GM18499 (cell line): ENCODE data around the gene LUM.
"Not testable (repeated sequence)": the region's sequence is repeated elsewhere in the genome, so short reads cannot be mapped to it uniquely, and the experiment has no call there.

Experiments
- ATAC-seq: cut with Tn5 transposase; IDR thresholded peaks from one replicate; pipeline ENCODE4 v1.9.1; 2021; ENCODE audit warnings: moderate number of reproducible peaks; ENCODE audit not compliant: insufficient read depth, unreplicated experiment

The LUM gene

GRCh38 chr12:91110311-91110924 is 876 bp downstream of the LUM start:
- no peak for ATAC-seq

DNA sequence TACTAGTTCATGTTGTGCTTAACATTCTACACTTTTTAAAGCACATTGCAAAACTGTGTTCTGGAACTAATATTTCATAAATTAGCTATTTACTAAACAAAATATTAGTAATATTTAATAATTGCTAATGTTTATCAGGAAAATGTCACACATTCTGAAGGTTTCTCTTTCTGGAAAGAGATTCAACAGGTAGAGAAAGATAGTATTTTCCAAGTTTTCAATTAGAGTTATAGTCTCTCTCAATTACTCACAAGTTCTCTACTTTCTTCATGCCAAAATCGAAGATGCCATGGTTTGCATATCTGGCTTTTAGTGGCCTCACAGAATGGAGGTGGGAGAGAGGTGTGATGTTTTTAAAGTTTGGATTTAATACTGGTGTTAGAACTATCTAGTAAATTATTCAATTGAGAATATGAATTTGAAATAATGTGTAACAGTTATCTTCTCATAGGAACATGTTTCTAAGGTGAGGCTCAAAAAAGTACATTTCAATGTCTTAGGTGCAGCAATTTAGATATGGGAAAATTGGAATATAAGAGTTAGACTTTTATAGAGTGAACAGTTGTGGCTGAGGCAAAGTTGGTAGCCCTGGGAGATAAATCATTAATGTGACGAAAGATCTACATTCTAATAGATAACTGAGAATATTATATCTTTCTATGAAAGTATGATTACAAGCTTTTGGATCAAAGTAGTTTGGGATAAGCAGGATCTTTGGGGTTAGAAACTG is 1.5 kb downstream of the LUM start:
- no peak for ATAC-seq

GRCh38 chr12:91109148-91109564 is 2.1 kb downstream of the LUM start:
- ATAC-seq: peak; percentile 72

GRCh38 chr12:91108196-91108755 is 3.0 kb downstream of the LUM start:
- no peak for ATAC-seq

DNA sequence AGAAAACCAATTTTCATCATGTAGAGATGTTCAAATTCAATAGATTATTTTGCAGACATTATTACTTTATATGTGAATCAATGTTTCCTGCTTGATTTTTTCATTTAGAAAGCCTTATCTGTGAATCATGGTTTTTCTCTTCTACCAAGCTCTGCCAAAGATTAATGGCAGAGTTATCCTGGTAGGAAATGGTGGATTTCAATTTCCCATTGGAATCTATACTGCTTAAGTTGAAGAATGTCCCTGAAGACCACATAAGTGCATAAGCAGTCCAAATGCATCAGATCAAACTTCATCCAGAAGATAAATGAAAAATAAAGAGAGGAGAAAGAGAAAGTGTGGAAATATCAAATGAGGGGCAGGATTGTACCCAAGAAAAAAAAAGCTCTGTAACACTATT is 5.0 kb downstream of the LUM start:
- ATAC-seq: no peak

GRCh38 chr12:91105807-91106206 is 5.5 kb downstream of the LUM start:
- no peak for ATAC-seq

- no peak for ATAC-seq
These were observed 6.4 kb downstream of the LUM start for GRCh38 chr12:91104812-91105466.

- no peak for ATAC-seq
These were observed 7.7 kb downstream of the LUM start for GRCh38 chr12:91103624-91104023.

- ATAC-seq: no peak
These were observed 8.2 kb downstream of the LUM start for GRCh38 chr12:91103101-91103500.

- no peak for ATAC-seq
These were observed 10.4 kb downstream of the LUM start for GRCh38 chr12:91100906-91101305.

GRCh38 chr12:91099836-91100235 is 11.5 kb downstream of the LUM start:
- ATAC-seq: no peak

DNA sequence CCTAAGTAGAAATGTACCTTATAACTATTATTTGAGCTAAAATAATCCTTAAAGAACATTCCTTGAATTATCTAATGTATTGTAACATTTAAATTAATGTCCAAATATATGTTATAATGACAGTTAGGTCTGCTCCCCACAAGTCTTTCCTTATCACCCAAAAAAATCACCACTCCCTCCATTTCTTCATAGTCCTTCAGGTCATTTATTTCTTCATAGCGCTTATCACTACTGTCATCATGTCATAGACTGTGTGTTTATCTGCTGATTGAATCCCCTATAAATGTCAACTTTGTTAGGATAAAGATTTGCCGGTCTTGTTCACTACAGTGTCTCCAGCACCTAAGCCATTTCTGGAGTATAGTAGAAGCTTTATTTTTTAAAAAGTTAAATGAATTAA is 12.0 kb downstream of the LUM start:
- ATAC-seq: no peak

DNA sequence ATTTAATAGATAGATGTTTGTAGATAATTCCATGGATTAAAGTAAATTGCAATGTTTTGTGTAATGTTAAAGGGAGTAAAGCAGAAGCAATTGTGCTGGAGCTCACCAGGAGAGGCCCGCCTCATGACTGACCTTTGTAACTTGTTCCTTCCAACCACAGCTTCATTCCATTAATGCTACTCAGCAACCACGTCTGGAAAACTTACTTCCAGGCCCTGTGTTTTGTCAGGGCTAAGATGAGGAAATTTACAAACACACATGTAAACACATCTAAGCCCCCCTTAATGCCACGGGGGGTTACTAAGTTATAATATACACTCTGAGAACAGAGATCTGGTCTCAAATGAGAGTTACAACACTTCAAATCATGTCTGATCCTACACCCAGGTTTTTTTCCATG is 12.4 kb downstream of the LUM start:
- no peak for ATAC-seq

DNA sequence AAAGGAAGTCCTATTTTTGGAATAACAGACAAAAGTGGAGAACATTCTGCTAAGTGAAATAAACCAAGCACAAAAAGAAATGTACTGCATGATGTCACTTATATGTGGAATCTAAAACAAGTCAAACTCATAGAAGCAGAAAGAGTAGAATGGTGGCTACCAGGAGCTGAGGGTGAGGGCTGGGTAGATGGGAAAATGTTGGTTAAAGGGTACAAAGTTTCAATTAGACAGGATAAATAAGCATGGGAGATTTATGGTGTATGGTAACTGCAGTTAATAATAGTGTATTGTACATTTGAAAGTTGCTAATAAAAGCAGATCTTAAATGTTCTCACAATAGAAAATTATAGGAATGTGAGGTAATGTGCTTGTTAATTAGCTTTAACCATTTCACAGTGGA is 12.8 kb downstream of the LUM start:
- ATAC-seq: no peak

GRCh38 chr12:91094957-91095356 is 16.3 kb downstream of the LUM start:
- no peak for ATAC-seq

- no peak for ATAC-seq
These were observed 17.1 kb downstream of the LUM start for GRCh38 chr12:91094032-91094662.

- ATAC-seq: no peak
These were observed 18.0 kb downstream of the LUM start for GRCh38 chr12:91093341-91093740.

DNA sequence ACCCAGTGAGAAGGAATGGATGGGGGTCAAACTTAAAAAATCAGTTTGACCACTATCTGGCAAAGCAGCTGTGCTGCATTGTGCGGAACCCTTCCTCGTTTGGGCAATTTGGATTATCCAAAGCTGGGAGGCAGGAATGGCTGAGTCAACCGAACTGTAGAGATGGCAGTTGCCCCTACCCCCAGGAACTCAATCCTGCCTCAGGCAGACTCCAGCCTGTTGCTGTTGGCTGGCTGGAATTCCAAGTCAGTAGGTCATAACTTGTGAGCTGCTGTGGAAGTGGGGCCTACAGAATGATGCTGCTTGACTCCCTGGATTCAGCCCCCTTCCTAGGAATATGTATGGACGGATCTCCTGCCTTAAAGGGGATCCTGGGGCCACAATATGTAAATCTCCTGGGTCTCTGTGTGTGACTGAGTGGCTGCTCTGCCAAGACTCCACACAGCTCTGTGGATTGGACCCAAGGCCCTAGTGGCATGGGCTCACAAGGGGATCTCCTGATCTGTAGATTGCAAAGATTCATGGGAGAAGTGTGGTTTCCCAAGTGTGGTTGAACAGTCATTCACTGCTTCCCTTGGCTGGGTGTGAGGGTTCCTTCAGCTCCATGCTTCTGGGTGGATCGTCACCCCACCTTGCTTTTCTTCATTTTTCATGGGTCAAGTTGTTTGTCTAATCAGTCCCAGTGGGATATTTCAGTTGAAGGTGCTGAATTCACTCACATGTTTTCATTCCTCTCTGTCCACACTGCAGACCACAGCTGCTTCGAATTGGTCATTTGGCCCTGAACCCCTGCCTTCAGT is 19.2 kb downstream of the LUM start:
- ATAC-seq: no peak

DNA sequence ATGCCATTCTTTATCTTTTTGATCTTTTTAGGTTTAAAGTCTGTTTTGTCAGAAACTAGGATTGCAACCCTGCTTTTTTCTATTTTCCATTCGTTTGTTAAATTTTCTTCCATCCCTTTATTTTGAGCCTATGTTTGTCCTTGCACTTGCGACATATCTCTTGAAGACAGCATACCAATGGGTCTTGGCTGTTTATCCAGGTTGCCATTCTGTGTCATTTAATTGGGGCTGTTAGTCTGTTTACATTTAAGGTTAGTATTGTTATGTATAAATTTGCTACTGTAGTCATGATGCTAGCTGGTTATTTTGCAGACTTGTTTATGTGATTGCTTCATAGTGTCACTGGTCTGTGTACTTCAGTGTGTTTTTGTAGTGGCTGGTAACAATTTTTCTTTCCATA is 21.3 kb downstream of the LUM start:
- ATAC-seq: not testable (repeated sequence)

DNA sequence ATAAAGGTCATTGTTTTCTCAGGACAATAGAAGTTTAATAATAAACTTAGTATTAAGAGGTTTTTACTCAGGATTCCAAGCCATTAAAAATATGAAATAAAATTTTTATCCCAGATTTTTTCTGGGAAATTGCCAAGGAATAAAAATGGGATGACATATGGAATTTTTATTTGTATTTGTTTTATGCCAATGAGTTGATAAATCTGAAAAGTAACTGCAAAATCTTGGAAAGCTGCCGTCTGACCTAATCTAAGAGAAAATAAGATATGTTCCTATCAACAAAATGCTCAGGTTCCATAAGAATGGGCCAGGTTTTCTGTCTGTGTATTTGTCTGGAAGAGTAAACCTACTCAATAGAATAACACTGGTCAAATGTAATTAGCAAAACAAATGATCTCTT is 31.3 kb downstream of the LUM start:
- no peak for ATAC-seq
